ENCODE data around the gene SMG1.

SMG1 gene

DNA sequence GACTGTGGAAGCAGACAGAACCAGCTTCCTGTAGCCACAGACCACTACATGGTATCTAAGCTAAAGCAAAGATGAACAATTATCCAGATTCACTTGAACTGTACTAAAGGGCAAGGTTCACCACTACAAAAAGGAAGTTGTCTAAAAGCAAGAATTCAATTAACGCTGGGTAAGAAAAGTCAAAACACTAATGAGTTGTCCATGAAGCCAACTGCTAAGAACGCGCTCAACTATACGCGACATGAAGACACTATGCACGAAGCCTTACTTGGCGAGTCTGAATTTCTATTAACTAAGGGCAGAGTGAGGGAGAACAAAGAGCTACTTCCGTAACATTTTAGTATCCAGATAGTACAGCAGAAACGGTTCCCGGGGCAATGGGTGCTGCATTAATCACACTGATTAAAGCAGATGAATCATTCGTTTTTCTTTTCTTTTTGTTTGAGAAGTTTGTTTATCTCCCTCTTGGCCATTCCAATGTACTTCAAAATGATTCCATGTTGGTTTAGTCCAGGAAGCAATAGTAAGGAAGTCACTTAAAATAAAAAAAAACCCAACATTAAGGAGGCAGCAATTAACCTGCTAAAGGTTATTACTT lies 133.3 kb downstream of the SMG1 start:
- POLR2A ChIA-PET: interaction anchor here (0.8 kb wide), 1 partner anchor 9 kb away, joined by 3 read pairs; the partner anchor contains the start of gene ARL6IP1
- TF ChIP-seq, protein P1, sequence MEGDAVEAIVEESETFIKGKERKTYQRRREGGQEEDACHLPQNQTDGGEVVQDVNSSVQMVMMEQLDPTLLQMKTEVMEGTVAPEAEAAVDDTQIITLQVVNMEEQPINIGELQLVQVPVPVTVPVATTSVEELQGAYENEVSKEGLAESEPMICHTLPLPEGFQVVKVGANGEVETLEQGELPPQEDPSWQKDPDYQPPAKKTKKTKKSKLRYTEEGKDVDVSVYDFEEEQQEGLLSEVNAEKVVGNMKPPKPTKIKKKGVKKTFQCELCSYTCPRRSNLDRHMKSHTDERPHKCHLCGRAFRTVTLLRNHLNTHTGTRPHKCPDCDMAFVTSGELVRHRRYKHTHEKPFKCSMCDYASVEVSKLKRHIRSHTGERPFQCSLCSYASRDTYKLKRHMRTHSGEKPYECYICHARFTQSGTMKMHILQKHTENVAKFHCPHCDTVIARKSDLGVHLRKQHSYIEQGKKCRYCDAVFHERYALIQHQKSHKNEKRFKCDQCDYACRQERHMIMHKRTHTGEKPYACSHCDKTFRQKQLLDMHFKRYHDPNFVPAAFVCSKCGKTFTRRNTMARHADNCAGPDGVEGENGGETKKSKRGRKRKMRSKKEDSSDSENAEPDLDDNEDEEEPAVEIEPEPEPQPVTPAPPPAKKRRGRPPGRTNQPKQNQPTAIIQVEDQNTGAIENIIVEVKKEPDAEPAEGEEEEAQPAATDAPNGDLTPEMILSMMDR (IDR thresholded peaks at IDR 0.05; ENCODE audit: control extremely low read depth, extremely low read depth, low read depth, missing control alignments): no peak
- DNase-seq (ENCODE audit: extremely low spot score): no peak
- CTCF ChIA-PET: interaction anchor here (1.4 to 4.2 kb wide), 3 partner anchors 8 to 15 kb away, joined by 3 to 46 read pairs (median 5); partner anchors contain the start of gene ARL6IP1

DNA sequence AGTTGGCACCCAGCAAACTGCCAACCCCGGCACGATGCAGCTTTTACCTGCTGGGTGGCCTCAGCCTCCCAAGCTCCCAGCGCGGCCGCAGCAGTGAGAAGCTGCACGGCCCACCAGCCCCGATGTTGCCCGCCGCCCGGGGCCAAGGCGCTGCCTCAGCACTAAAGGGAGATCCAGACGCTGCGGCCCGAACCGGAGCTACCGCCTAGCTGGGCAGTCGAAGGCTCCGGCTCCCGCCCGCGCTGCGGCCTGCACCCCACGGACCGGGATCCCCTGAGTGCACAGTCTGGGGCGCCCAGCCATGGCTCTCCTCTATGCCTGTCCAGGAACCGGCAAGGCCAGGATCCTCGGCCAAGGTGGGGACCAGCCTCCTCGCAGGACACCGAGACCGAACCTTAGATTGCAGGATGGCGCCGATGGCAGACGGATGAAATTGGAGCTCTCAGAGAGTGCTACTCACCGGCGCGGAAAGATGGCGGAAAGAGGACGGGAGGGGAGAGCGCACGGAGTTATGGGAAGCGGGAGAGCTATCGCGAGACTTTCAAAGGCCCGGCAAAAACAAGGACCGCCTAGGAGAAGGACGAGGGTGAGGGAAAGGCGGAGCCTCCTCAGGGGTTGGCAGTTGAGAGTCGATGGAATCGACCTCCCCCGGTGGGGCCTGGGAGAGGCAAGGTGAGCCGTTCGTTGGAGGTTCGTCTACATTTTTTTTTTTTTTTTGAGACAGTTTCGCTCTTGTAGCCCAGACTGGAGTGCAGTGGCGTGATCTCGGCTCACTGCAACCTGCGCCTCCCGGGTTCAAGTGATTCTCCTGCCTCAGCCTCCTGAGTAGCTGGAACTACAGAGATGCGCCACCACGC lies 136.1 kb downstream of the SMG1 start, which contains the start of gene RPS15A:
TSS of gene RPS15A (minus strand) at position 485 of the 857 bp plus-strand sequence. CDS start 1,221 bp downstream, outside the sequence.
- ChIA-PET CTCF (interaction anchor here (0.7 to 4.2 kb wide), 4 partner anchors 11 to 281 kb away, joined by 3 to 46 read pairs (median 4); partner anchors contain the start of gene ARL6IP1), POLR2A (interaction anchor here (0.6 to 5.4 kb wide), 7 partner anchors 10 to 282 kb away, joined by 3 to 107 read pairs (median 5); partner anchors contain the start of genes ARL6IP1 and SMG1)
- peak; percentile 97 for DNase-seq (ENCODE audit: extremely low spot score)
- TF ChIP-seq, protein P1 (IDR thresholded peaks at IDR 0.05; ENCODE audit: control extremely low read depth, extremely low read depth, low read depth, missing control alignments): no peak

DNA sequence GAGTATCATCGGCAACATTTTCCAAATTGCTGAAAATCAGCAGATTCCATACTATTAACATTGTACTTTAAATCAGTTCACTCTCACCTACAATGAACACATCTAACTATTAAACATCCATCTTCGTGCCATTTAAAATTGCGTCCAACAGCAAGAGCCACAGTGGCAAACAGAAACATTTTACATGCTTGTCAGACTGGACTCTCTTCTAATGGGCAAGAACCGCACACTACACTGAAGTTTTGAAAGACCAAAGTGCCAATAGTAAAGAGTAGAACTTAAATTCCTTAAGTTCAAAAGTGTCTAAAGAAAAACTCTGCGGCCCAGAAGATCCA lies 136.7 kb downstream of the SMG1 start:
- no peak for DNase-seq (ENCODE audit: extremely low spot score)
- TF ChIP-seq, protein P1 (IDR thresholded peaks at IDR 0.05; ENCODE audit: control extremely low read depth, extremely low read depth, low read depth, missing control alignments): no peak
- ChIA-PET CTCF (interaction anchor here (1.1 to 4.2 kb wide), 2 partner anchors 11 to 15 kb away, joined by 4 to 46 read pairs; partner anchors contain the start of gene ARL6IP1), POLR2A (interaction anchor here (1.5 to 5.4 kb wide), 2 partner anchors 11 to 14 kb away, joined by 7 to 107 read pairs; partner anchors contain the start of gene ARL6IP1)

DNA sequence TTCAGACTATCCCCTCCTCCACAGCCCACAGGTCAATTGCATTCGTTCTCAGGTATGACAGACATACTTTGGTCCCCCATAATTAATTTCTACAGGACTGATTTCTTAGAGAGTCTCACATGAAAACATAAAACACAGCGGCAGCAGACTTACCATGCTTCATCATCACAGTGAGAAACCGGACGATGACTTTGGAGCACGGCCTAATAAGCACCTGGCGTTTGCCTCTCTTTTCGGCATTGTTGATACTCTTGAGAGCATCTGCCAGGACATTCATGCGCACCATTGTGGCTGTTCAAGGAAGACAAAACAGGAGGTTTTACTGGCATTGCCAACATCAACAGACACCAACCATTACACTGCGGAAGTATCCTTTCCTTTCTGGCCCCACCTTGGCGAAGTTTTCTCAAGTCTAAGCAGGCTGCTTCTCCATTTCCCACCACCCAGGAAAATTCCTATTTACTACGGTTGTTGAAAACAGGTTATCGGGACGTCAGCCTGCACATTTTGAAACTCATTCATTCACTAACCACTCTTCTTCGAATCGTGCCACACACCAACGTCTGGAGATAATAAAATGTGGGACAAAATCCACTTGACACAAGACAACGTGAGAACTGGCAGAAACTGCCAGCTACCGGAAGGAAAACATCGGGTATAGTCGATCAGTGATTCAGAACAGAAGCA lies 137.2 kb downstream of the SMG1 start:
- no peak for DNase-seq (ENCODE audit: extremely low spot score)
- ChIA-PET CTCF (interaction anchor here (2.8 to 4.2 kb wide), 2 partner anchors 12 kb away, joined by 20 to 46 read pairs; partner anchors contain the start of gene ARL6IP1), POLR2A (interaction anchor here (0.7 to 5.4 kb wide), 2 partner anchors 11 to 1694 kb away, joined by 4 to 107 read pairs; partner anchors contain the start of gene ARL6IP1)
- TF ChIP-seq, protein P1 (IDR thresholded peaks at IDR 0.05; ENCODE audit: control extremely low read depth, extremely low read depth, low read depth, missing control alignments): no peak

DNA sequence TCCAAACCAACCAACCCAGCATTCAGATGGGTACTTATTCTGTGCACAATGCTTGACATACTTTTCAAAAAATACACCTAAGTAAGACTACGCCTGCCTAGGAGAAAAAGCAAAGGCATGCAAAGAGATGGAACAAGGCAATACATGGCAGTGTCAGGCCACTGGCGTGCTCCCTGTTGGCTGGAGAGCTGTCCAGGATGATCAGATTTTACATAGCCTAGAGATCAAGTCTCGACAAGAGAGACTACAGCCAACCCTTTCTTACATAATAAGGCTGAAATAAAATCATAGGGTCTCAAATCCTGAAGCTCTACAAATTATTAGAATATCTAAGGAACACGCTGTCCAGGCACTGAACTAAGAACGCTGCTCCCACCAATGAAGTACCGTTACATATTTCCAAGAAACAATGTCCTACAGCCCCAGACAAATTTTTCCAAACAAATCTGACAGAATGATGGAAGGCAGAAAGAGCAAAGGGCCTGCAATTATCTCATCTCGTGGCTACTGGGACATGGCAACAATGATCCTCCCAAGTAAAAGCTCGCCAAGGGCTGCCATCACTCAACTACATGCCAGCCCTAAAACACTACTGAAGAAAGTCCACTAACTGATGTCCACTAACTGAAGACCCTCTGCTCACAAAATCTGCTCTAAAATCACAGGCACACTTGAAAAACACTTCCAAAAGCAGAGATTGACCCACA lies 141.1 kb downstream of the SMG1 start:
- ChIA-PET POLR2A (interaction anchor here (0.6 to 1.1 kb wide), 2 partner anchors 17 to 1419 kb away, joined by 3 read pairs; no protein-coding TSS in a partner anchor), CTCF (interaction anchor here (3.0 kb wide), 1 partner anchor 17 kb away, joined by 18 read pairs; the partner anchor contains the start of gene ARL6IP1)
- TF ChIP-seq, protein P1 (IDR thresholded peaks at IDR 0.05; ENCODE audit: control extremely low read depth, extremely low read depth, low read depth, missing control alignments): no peak
- no peak for DNase-seq (ENCODE audit: extremely low spot score)
